GM23338 (cell line): ENCODE data around the gene OR51V1. TPM values are rescaled to one million over a fixed set of nuclear protein-coding genes. Genes with fewer than 3 reads are reported as not detected.

Experiments used
- ATAC-seq: fragments of 200-7000 bp; cut with Tn5 transposase; 3 replicates; pipeline ENCODE4 v1.9.1; 2020
- DNase-seq: peaks from one replicate; pipeline ENCODE4 v3.0.0-alpha.2; 2015; ENCODE audit warnings: low spot score
- H2AFZ ChIP-seq: fragments of 200-600 bp; sonication (generic); 2 replicates; pipeline ENCODE4 v1.8.0; 2016; ENCODE audit warnings: antibody characterized with exemption, mild to moderate bottlenecking, moderate library complexity
- H3F3A ChIP-seq: fragments of 200-600 bp; sonication (generic); replicated peaks from 2 replicates; pipeline ENCODE4 v1.8.0; 2017; ENCODE audit warnings: antibody characterized with exemption, mixed run types, low read depth
- H3K27ac ChIP-seq: fragments of 200-600 bp; sonication (generic); 2 replicates; pipeline ENCODE4 v1.6.1; 2016; ENCODE audit warnings: low read depth
- H3K27me3 ChIP-seq: fragments of 200-600 bp; sonication (generic); 2 replicates; pipeline ENCODE4 v1.8.0; 2016; ENCODE audit warnings: mild to moderate bottlenecking, mixed run types, moderate library complexity; ENCODE audit not compliant: insufficient read depth
- H3K36me3 ChIP-seq: fragments of 200-600 bp; sonication (generic); 2 replicates; pipeline ENCODE4 v1.8.0; 2016; ENCODE audit warnings: mild to moderate bottlenecking; ENCODE audit not compliant: insufficient read depth
- H3K4me1 ChIP-seq: fragments of 200-600 bp; sonication (generic); 2 replicates; pipeline ENCODE4 v1.8.0; 2016; ENCODE audit warnings: mild to moderate bottlenecking, moderate library complexity; ENCODE audit not compliant: insufficient read depth
- H3K4me2 ChIP-seq: fragments of 200-600 bp; sonication (generic); 2 replicates; pipeline ENCODE4 v1.7.1; 2017; ENCODE audit warnings: mixed run types
- H3K4me3 ChIP-seq: fragments of 200-600 bp; sonication (generic); 2 replicates; pipeline ENCODE4 v1.6.1; 2016; ENCODE audit warnings: mixed run types
- H3K79me2 ChIP-seq: fragments of 200-600 bp; sonication (generic); replicated peaks from 2 replicates; pipeline ENCODE4 v1.8.0; 2017; ENCODE audit warnings: mild to moderate bottlenecking; ENCODE audit not compliant: insufficient read depth
- H3K9me2 ChIP-seq: fragments of 200-600 bp; sonication (generic); 2 replicates; pipeline ENCODE4 v1.8.0; 2017; ENCODE audit not compliant: insufficient read depth
- H4K20me1 ChIP-seq: fragments of 200-600 bp; sonication (generic); replicated peaks from 2 replicates; pipeline ENCODE4 v1.8.0; 2017; ENCODE audit warnings: mild to moderate bottlenecking; ENCODE audit not compliant: insufficient read depth
- H3K27ac Mint-ChIP-seq: 2 replicates; pipeline ENCODE4 v1.8.0; 2020; ENCODE audit warnings: inconsistent platforms, mild to moderate bottlenecking, moderate library complexity, mixed read lengths
- H3K27me3 Mint-ChIP-seq: 3 replicates; pipeline ENCODE4 v1.8.0; 2022; ENCODE audit warnings: low read depth, mild to moderate bottlenecking, moderate library complexity, mixed read lengths, inconsistent platforms; ENCODE audit not compliant: insufficient read depth, poor library complexity
- H3K36me3 Mint-ChIP-seq: 3 replicates; pipeline ENCODE4 v1.8.0; 2021; ENCODE audit warnings: low read depth, mild to moderate bottlenecking, inconsistent platforms, moderate library complexity, mixed read lengths
- H3K4me1 Mint-ChIP-seq: 3 replicates; pipeline ENCODE4 v1.8.0; 2020; ENCODE audit warnings: mild to moderate bottlenecking, inconsistent platforms, mixed read lengths
- H3K4me3 Mint-ChIP-seq: 3 replicates; pipeline ENCODE4 v1.8.0; 2021; ENCODE audit warnings: moderate library complexity, mild to moderate bottlenecking, inconsistent platforms, mixed read lengths
- H3K9me3 Mint-ChIP-seq: 3 replicates; pipeline ENCODE4 v1.8.0; 2020; ENCODE audit warnings: moderate library complexity, mild to moderate bottlenecking, inconsistent platforms, mixed read lengths
- EZH2 ChIP-seq: fragments of 200-600 bp; sonication (generic); IDR thresholded peaks from one replicate; pipeline ENCODE4 v1.8.0; 2017; ENCODE audit warnings: antibody characterized with exemption, mild to moderate bottlenecking, low read depth; ENCODE audit not compliant: unreplicated experiment
- EZH2phosphoT487 ChIP-seq: fragments of 200-600 bp; sonication (generic); IDR thresholded peaks from one replicate; pipeline ENCODE4 v1.8.1; 2018; ENCODE audit warnings: antibody characterized with exemption; ENCODE audit not compliant: unreplicated experiment
- NANOG ChIP-seq: IDR thresholded peaks from 2 replicates; pipeline ENCODE4 v1.6.1; 2016; ENCODE audit warnings: antibody characterized with exemption, borderline replicate concordance
- ZNF331 ChIP-seq: fragments of 250-450 bp; sonication (Bioruptor Pico); IDR thresholded peaks from 2 replicates; pipeline ENCODE4 v1.5.0; 2020; ENCODE audit warnings: low read depth, mild to moderate bottlenecking, moderate library complexity
- polyA plus RNA-seq: library from polyadenylated mRNA; unstranded; fragments of >200 nt; fragmentation: Nextera tagmentation; extraction: Ambion mirVana; gene quantifications from 2 replicates; pipeline ENCODE4 v1.2.1, GENCODE V29; 2016
- total RNA-seq: library from RNA; depleted of rRNA; stranded (reverse); fragments of >200 nt; shearing (Covaris generic); gene quantifications from 2 replicates; pipeline ENCODE4 v1.2.3, GENCODE V29; 2014
- TF ChIP-seq, protein P1 (sequence below): IDR thresholded peaks from 2 replicates; pipeline ENCODE4 v1.6.1; 2016; ENCODE audit warnings: antibody characterized with exemption
- TF ChIP-seq, protein P2 (sequence below): fragments of 250-450 bp; sonication (Bioruptor Pico); IDR thresholded peaks from 2 replicates; pipeline ENCODE4 v1.5.0; 2020; ENCODE audit warnings: mild to moderate bottlenecking, moderate library complexity

The OR51V1 gene
- total and polyA plus RNA-seq, 2 experiments from 2014 or later = not detected

DNA sequence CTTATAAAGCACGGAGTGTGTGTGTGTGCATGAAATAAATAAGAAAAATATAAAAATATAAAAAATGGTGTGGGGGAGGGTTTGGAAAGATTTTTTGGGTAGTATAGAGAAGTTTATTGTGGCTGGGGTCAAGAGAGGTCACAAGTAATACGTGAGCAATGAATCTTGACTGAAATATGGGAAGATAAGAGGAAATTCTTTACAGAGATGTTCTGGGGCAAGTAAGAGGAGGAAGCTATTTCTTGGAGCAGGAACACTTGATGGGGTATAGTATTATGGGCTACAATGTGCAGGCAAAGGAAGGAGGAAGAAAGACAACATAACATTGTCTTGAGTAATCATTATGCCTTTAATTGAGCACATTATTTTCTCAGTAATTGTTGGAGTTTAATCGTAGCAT is 31.7 kb upstream of the OR51V1 start:
- TF ChIP-seq, protein P1, sequence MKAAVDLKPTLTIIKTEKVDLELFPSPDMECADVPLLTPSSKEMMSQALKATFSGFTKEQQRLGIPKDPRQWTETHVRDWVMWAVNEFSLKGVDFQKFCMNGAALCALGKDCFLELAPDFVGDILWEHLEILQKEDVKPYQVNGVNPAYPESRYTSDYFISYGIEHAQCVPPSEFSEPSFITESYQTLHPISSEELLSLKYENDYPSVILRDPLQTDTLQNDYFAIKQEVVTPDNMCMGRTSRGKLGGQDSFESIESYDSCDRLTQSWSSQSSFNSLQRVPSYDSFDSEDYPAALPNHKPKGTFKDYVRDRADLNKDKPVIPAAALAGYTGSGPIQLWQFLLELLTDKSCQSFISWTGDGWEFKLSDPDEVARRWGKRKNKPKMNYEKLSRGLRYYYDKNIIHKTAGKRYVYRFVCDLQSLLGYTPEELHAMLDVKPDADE = no peak
- TF ChIP-seq EZH2 (no peak), NANOG (no peak), ZNF331 (CRISPR knock-in tag) (no peak)
- TF ChIP-seq, protein P2, sequence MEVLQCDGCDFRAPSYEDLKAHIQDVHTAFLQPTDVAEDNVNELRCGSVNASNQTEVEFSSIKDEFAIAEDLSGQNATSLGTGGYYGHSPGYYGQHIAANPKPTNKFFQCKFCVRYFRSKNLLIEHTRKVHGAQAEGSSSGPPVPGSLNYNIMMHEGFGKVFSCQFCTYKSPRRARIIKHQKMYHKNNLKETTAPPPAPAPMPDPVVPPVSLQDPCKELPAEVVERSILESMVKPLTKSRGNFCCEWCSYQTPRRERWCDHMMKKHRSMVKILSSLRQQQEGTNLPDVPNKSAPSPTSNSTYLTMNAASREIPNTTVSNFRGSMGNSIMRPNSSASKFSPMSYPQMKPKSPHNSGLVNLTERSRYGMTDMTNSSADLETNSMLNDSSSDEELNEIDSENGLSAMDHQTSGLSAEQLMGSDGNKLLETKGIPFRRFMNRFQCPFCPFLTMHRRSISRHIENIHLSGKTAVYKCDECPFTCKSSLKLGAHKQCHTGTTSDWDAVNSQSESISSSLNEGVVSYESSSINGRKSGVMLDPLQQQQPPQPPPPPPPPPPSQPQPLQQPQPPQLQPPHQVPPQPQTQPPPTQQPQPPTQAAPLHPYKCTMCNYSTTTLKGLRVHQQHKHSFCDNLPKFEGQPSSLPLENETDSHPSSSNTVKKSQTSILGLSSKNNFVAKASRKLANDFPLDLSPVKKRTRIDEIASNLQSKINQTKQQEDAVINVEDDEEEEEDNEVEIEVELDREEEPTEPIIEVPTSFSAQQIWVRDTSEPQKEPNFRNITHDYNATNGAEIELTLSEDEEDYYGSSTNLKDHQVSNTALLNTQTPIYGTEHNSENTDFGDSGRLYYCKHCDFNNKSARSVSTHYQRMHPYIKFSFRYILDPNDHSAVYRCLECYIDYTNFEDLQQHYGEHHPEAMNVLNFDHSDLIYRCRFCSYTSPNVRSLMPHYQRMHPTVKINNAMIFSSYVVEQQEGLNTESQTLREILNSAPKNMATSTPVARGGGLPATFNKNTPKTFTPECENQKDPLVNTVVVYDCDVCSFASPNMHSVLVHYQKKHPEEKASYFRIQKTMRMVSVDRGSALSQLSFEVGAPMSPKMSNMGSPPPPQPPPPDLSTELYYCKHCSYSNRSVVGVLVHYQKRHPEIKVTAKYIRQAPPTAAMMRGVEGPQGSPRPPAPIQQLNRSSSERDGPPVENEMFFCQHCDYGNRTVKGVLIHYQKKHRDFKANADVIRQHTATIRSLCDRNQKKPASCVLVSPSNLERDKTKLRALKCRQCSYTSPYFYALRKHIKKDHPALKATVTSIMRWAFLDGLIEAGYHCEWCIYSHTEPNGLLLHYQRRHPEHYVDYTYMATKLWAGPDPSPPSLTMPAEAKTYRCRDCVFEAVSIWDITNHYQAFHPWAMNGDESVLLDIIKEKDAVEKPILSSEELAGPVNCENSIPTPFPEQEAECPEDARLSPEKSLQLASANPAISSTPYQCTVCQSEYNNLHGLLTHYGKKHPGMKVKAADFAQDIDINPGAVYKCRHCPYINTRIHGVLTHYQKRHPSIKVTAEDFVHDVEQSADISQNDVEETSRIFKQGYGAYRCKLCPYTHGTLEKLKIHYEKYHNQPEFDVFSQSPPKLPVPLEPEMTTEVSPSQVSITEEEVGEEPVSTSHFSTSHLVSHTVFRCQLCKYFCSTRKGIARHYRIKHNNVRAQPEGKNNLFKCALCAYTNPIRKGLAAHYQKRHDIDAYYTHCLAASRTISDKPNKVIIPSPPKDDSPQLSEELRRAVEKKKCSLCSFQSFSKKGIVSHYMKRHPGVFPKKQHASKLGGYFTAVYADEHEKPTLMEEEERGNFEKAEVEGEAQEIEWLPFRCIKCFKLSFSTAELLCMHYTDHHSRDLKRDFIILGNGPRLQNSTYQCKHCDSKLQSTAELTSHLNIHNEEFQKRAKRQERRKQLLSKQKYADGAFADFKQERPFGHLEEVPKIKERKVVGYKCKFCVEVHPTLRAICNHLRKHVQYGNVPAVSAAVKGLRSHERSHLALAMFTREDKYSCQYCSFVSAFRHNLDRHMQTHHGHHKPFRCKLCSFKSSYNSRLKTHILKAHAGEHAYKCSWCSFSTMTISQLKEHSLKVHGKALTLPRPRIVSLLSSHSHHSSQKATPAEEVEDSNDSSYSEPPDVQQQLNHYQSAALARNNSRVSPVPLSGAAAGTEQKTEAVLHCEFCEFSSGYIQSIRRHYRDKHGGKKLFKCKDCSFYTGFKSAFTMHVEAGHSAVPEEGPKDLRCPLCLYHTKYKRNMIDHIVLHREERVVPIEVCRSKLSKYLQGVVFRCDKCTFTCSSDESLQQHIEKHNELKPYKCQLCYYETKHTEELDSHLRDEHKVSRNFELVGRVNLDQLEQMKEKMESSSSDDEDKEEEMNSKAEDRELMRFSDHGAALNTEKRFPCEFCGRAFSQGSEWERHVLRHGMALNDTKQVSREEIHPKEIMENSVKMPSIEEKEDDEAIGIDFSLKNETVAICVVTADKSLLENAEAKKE = no peak
- Mint-ChIP-seq H3K27ac (no peak overlapping the region), H3K9me3 (no peaks in the 10 kb centered on the region), H3K4me3 (no peak overlapping the region), H3K36me3 (no peaks in the 10 kb centered on the region), H3K4me1 (no peaks in the 10 kb centered on the region), H3K27me3 (no peaks in the 10 kb centered on the region)
- H3K36me3 ChIP-seq = no peaks in the 10 kb centered on the region
- ATAC-seq (no peak), DNase-seq (no peak)
- no peaks in the 10 kb centered on the region for H3K4me1 ChIP-seq
- H2AFZ ChIP-seq = no peak overlapping the region
- H3F3A ChIP-seq = no peaks in the 10 kb centered on the region
- no peaks in the 10 kb centered on the region for H3K27me3 ChIP-seq
- H3K4me3 ChIP-seq = no peak overlapping the region
- H3K4me2 ChIP-seq = no peak overlapping the region
- no peaks in the 10 kb centered on the region for H4K20me1 ChIP-seq
- no peak overlapping the region for H3K27ac ChIP-seq
- no peaks in the 10 kb centered on the region for H3K9me2 ChIP-seq
- no peaks in the 10 kb centered on the region for H3K79me2 ChIP-seq

DNA sequence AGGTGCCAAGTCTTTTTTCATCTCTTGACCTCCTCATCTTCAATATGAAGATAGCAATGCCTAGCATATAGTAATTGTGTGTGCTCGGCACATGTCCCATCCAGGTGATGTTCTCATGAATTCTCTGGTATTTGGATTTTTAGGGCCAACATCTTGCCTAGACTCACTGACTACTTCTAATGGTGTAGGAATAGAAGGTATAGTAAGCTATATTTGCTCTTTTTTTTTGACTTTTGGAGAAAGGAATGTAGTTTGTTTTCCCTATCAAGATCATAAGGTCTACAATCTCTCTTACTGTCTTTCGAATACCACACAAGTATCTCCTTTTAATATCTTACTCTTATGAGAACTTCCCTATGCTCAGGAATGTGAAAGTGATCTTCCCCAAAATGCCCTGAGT is 30.6 kb upstream of the OR51V1 start:
- Mint-ChIP-seq H3K27ac (no peak overlapping the region), H3K27me3 (no peaks in the 10 kb centered on the region), H3K36me3 (no peaks in the 10 kb centered on the region), H3K4me3 (no peak overlapping the region), H3K9me3 (no peaks in the 10 kb centered on the region), H3K4me1 (no peaks in the 10 kb centered on the region)
- H3K4me1 ChIP-seq = no peaks in the 10 kb centered on the region
- H4K20me1 ChIP-seq = no peaks in the 10 kb centered on the region
- ATAC-seq (no peak), DNase-seq (no peak)
- no peaks in the 10 kb centered on the region for H3K27me3 ChIP-seq
- H3K4me3 ChIP-seq = no peak overlapping the region
- H3F3A ChIP-seq = no peaks in the 10 kb centered on the region
- no peaks in the 10 kb centered on the region for H3K79me2 ChIP-seq
- no peak overlapping the region for H2AFZ ChIP-seq
- H3K36me3 ChIP-seq = no peaks in the 10 kb centered on the region
- no peak overlapping the region for H3K4me2 ChIP-seq
- H3K9me2 ChIP-seq = no peaks in the 10 kb centered on the region
- no peak overlapping the region for H3K27ac ChIP-seq
- no peak for TF ChIP-seq EZH2phosphoT487
- TF ChIP-seq, protein P2 = no peak
